ENCODE measurements around the gene NUDT17.
A peak's percentile ranks its signal among the peaks of the same experiment; 100 is the strongest.

NUDT17 gene

GRCh38 chr1:145849356-145850160 lies 4.1 kb downstream of the NUDT17 start:
- DNase-seq = no peak

DNA sequence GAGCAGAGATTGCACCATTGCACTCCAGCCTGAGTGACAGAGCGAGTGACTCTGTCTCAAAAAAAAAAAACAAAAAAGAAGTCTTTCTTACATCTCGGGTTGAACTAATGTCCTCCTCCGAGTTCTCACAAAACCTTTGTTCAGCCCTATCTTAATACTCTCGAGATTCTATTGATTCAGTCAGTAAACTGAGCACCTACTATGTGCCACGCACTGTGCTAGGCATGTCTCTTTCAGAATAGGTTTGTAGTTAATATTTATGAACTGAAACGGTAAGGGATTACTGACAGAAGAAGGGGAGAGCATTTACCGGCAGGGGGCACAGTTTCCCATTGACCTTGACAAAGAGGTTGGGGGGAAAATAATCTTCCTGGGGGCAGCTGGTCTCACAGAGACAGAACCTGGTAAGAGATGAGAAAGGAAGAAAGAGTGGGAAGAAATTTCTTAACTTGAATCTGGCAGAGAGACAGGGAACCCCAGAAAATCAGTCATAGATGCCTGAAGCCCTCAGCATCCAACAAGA lies 10.1 kb downstream of the NUDT17 start:
- no peak for DNase-seq

- no peak for DNase-seq
Measured at GRCh38 chr1:145857170-145857569, 11.7 kb downstream of the NUDT17 start.

GRCh38 chr1:145858238-145858900 lies 12.9 kb downstream of the NUDT17 start:
- peak; percentile 44 for DNase-seq

- DNase-seq = peak; percentile 74
Measured at GRCh38 chr1:145858901-145859490, 13.6 kb downstream of the NUDT17 start, which contains the start of gene PIAS3. Gene PIAS3 (minus strand): TSS chr1:145859081. CDS start chr1:145858990, 91 bp downstream.

DNA sequence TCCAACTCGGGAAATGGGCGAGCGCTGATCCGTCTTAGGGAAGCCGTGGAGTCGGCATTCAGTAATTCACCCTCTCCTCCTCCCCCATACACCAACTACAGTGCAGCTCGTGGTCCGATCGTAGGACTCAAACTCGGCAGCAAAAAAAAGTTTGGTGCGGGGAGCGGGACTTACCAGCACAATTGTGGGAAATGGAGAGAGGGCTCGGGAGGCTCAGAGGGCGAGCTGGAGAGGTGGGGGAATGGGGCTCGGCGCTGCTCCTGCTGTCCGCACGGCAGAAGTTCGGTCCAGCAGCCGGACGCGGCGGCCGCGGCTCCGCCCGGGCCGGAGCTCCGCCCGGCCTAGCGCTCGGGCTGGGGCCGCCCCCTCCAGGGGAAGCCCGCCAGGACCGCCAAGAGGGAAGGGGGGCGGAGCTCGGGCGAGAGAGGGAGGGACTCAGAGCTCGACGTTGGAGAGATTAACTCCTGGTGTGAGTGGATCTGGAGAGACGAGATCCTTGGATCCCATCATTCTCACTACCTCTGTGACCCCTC lies 14.1 kb downstream of the NUDT17 start:
- peak; percentile 64 for DNase-seq

DNA sequence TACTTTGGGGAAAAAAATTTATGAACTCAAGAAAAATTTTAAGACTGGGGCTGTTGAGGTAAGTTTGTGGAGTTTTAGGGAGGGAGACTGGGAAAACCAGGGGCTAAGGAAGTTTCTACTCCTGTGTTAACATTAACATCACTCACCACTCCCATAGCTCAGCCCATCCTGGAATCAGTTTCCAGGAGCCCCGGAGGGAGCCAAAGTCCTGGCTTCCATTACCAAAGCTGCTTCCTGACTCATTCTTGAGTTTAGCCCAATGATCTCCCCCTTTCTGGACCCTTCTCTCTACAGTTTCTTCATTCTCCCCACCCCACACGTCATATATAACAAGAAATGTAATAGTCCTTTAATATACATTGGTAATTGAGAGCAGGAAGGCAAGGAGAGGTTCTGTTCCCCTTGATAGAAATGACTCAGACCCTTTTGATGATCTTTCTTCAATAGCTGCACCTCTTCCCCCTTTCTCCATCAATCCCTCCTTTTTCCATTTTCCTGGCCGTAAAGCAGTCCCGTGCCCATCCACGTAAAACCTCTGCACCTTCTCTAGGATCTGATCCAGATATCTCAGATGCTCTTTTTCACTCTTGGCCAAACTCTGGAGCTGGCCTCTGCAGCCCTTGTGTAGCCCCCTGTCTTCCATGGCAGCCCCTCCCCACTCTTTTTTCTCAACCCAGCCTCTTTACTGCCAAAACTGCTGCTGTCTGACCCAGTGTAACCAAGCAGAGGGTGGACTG lies 18.0 kb downstream of the NUDT17 start:
- no peak for DNase-seq

GRCh38 chr1:145868232-145868631 lies 22.8 kb downstream of the NUDT17 start:
- DNase-seq = no peak

GRCh38 chr1:145871994-145872924 lies 26.8 kb downstream of the NUDT17 start:
- DNase-seq = peak; percentile 28

GRCh38 chr1:145874646-145875045 lies 29.2 kb downstream of the NUDT17 start:
- DNase-seq = no peak

DNA sequence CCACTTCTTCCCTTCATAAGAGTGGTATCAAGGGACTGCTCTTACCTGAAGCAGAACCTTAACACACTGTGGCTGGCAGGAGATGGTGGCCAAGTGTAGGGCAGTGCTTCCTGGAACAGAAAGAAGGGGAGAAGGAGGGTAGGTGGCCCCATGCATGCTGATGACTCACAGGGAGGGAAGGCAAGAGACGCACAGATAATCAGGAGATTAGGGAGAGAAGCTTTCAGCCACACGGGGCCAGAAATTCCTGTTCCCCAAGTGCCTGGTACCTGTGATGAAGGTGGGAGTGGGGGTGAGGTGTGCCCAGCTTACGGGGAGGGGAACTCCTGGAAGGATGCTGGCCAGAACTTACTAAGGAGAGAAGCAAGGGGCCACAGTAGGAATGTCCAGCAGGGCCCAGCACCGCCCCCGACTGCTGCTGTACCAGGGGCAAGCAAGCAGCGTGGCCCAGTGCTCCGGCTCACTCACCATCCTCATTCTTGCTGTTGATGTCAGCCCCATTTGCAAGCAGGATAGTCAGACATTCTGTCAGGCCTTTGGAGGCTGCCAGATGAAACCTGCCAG lies 32.6 kb downstream of the NUDT17 start:
- no peak for DNase-seq

DNA sequence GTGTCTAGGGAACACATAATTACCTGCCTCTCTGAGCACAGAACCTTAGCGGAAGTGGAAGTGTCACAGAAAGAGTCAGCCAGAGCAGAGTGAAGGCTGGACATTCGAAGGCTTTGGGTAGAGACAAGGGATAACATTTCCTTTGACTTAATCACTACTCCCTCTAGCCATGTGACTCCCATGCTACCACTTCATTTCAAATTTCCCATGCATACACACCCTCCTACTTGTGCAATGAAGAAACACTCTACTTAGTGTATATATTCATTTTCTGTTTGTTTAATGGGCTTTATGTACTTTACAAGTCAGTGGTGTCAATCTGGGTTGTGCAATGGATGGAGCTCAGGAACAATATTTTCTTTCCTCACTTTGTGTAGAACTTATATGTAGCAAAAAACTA lies 33.3 kb downstream of the NUDT17 start:
- no peak for DNase-seq

GRCh38 chr1:145879775-145880174 lies 34.3 kb downstream of the NUDT17 start:
- DNase-seq = no peak

- no peak for DNase-seq
Measured at GRCh38 chr1:145884675-145885074, 39.2 kb downstream of the NUDT17 start.

GRCh38 chr1:145885738-145886287 lies 40.4 kb downstream of the NUDT17 start, which contains the start of gene ANKRD35:
Gene ANKRD35 (minus strand): TSS chr1:145885866. CDS start chr1:145885758, 108 bp downstream.
- peak; percentile 86 for DNase-seq

DNA sequence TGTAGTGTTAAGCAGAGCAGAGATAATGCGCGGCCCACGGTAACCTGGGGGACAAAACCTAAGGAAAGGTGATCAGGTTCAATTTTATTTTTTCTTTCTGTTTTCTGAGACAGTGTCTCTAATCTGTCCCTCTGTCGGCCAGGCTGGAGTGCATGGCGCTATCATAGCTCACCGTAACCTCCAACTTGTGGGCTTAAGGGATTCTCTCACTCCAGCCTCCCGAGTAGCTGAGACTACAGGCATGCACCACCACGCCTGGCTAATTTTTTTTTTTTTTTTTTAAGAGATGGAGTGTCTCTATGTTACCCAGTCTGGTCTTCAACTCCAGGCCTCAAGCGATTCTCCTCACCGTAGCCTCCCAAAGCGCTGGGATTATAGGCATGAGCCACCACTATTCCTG lies 41.0 kb downstream of the NUDT17 start:
- DNase-seq = no peak

- no peak for DNase-seq
Measured at GRCh38 chr1:145886816-145887215, 41.4 kb downstream of the NUDT17 start.

GRCh38 chr1:145887631-145888030 lies 42.2 kb downstream of the NUDT17 start:
- DNase-seq = no peak

DNA sequence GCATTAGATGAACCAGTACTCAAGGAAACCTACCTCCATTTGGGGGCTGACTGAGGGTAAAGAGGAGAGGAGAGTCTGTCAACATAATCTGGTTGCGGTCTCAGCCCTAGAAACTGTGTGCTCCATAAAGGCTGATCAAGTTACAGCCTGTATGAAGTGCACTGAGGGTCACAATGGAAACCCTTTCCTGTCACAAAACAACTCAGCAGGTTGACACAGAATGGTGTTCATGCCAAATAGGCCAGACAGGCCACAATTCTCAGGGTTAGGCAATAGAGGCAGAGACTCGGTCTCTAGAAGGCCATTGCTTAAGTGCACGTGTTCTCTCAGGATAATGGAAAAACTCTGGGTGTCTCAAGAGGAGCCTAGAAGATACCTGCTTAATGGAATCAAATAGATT lies 44.3 kb downstream of the NUDT17 start:
- DNase-seq = no peak

DNA sequence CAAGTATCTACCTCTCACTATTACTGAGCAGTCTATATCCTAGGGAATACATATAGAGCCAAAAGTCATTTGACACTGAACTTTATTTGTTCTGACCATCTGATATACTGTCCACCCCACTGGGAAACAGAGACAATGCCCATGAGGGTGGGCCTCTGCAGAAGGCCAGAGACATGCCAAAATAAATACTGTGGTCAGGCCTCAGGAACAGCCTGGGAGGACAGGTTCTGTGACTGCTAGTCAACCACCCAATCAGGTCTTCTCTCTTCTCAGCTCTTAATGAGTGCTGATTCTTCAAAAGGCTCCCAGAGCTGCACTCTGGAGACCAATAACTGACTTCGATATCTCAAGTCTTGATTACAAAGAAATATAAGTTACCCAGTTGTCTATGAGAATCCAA lies 45.7 kb downstream of the NUDT17 start:
- DNase-seq = no peak

All from activated CD4-positive, alpha-beta T cell treated with anti-CD3 and anti-CD28 coated beads, Interleukin-2, amount 50 U/mL, for 1 hour (primary cell).